ENCODE measurements around the gene CWC27. TPM values are rescaled to one million over a fixed set of nuclear protein-coding genes. Genes with fewer than 3 reads are reported as not detected.
A peak's percentile ranks its signal among the peaks of the same experiment; 100 is the strongest.

The CWC27 gene
- polyA plus RNA-seq, 2 donors: 11.9 to 12.6 TPM

GRCh38 chr5:65026816-65027548, 258.3 kb downstream of the CWC27 start:
- H3K9me3 ChIP-seq (ENCODE audit: control insufficient read depth in 2 of 2, insufficient read depth in 1 of 2, low read depth in 1 of 2, low read length in 1 of 2): no peaks in the 10 kb centered on the region
- H3K4me3 ChIP-seq (ENCODE audit: low read depth in 1 of 2, low read length in 2 of 2): no peak overlapping the region
- H3K27me3 ChIP-seq (ENCODE audit: control insufficient read depth in 1 of 2, insufficient read depth in 2 of 2, low read length in 2 of 2): no peaks in the 10 kb centered on the region
- 66 to 78% methylated on average over 3 of the region's 3 CpGs for WGBS, 2 donors
- H3K36me3 ChIP-seq (ENCODE audit: control insufficient read depth in 2 of 2, insufficient read depth in 2 of 2, low read length in 1 of 2): no peaks in the 10 kb centered on the region
- no peak overlapping the region for H3K27ac ChIP-seq (ENCODE audit: low read depth in 2 of 2, low read length in 1 of 2)
- no peaks in the 10 kb centered on the region for H3K4me1 ChIP-seq (ENCODE audit: control insufficient read depth in 2 of 2, insufficient read depth in 2 of 2, low read length in 1 of 2)

- Histone ChIP-seq H3K4me3 (ENCODE audit: low read depth in 1 of 2, low read length in 2 of 2) (no peak overlapping the region), H3K27ac (ENCODE audit: low read depth in 2 of 2, low read length in 1 of 2) (no peak overlapping the region), H3K9me3 (ENCODE audit: control insufficient read depth in 2 of 2, insufficient read depth in 1 of 2, low read depth in 1 of 2, low read length in 1 of 2) (no peaks in the 10 kb centered on the region), H3K27me3 (ENCODE audit: control insufficient read depth in 1 of 2, insufficient read depth in 2 of 2, low read length in 2 of 2) (no peaks in the 10 kb centered on the region), H3K4me1 (ENCODE audit: control insufficient read depth in 2 of 2, insufficient read depth in 2 of 2, low read length in 1 of 2) (no peaks in the 10 kb centered on the region), H3K36me3 (ENCODE audit: control insufficient read depth in 2 of 2, insufficient read depth in 2 of 2, low read length in 1 of 2) (no peaks in the 10 kb centered on the region)
- WGBS, 2 donors: 93 to 100% methylated on average over 1 of the region's 1 CpG
Measured at GRCh38 chr5:65029178-65029577, 260.4 kb downstream of the CWC27 start.

- Histone ChIP-seq H3K27me3 (ENCODE audit: control insufficient read depth in 1 of 2, insufficient read depth in 2 of 2, low read length in 2 of 2) (no peaks in the 10 kb centered on the region), H3K9me3 (ENCODE audit: control insufficient read depth in 2 of 2, insufficient read depth in 1 of 2, low read depth in 1 of 2, low read length in 1 of 2) (no peaks in the 10 kb centered on the region), H3K4me1 (ENCODE audit: control insufficient read depth in 2 of 2, insufficient read depth in 2 of 2, low read length in 1 of 2) (peaks cover 2 to 3% of the 10 kb centered on the region in 2 donors), H3K4me3 (ENCODE audit: low read depth in 1 of 2, low read length in 2 of 2) (no peak overlapping the region), H3K27ac (ENCODE audit: low read depth in 2 of 2, low read length in 1 of 2) (no peak overlapping the region), H3K36me3 (ENCODE audit: control insufficient read depth in 2 of 2, insufficient read depth in 2 of 2, low read length in 1 of 2) (no peaks in the 10 kb centered on the region)
Measured at GRCh38 chr5:65030056-65030455, 261.3 kb downstream of the CWC27 start.

DNA sequence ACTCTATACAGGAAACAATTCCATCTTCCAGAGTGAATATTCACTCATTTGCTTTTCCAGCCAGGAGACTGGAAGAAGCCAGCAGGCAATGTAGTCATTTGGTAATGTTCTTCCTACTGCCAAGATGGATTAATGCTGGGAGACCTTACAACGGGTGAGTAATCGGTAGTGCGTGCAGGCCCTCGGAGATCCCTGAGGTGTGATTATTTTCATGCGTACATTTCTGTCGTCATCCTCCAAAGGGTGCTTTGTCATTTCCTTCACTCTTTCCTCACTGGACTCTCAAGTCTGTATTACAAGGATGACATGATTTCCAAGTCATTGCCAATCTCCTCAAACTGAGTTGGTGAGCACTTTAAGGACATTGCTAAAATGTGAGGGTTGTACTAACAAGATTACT, 263.5 kb downstream of the CWC27 start:
- H3K27ac ChIP-seq (ENCODE audit: low read depth in 2 of 2, low read length in 1 of 2): no peak overlapping the region
- H3K4me3 ChIP-seq (ENCODE audit: low read depth in 1 of 2, low read length in 2 of 2): no peak overlapping the region
- H3K4me1 ChIP-seq (ENCODE audit: control insufficient read depth in 2 of 2, insufficient read depth in 2 of 2, low read length in 1 of 2): peaks cover 2 to 3% of the 10 kb centered on the region in 2 donors
- no peaks in the 10 kb centered on the region for H3K9me3 ChIP-seq (ENCODE audit: control insufficient read depth in 2 of 2, insufficient read depth in 1 of 2, low read depth in 1 of 2, low read length in 1 of 2)
- 64 to 76% methylated on average over 6 of the region's 6 CpGs for WGBS, 2 donors
- H3K27me3 ChIP-seq (ENCODE audit: control insufficient read depth in 1 of 2, insufficient read depth in 2 of 2, low read length in 2 of 2): no peaks in the 10 kb centered on the region
- H3K36me3 ChIP-seq (ENCODE audit: control insufficient read depth in 2 of 2, insufficient read depth in 2 of 2, low read length in 1 of 2): no peaks in the 10 kb centered on the region

DNA sequence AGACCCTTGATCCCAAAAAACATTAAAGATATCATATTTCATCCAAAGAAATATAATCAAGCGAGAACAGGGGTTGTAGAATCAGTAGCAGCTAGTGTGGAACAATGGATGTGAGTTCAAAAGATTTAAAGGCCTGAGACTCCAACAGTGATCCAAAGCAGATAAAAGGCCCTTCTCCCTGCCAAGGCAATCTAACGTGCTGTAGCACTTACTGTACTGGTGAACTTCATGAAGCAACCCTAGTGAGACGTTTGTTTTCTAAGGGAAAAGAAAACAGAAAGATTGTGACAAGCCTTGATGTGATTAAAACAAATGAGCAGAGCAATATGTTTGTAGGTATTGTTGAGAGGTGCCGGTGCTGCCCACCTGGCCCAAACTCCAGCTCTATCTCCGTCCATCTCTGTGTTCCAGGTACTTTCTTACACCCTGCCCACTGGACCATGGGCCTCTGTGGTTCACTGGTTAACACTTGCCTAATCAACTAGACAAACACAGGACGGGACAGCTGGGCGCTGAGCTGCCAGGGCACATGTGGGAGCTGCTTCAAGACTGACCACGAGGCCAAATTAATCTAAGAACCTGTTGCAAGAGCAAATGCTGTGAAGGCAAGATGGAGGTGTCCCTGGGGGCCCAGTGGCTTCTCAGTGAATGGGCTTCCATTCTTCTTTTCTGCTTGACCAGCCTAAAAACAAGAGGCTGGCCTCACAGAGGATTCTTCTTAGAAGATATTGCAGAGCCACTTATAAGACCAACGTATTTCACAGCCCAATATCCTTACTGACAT, 265.5 kb downstream of the CWC27 start:
- H3K4me1 ChIP-seq (ENCODE audit: control insufficient read depth in 2 of 2, insufficient read depth in 2 of 2, low read length in 1 of 2): peaks cover 2 to 3% of the 10 kb centered on the region in 2 donors
- H3K36me3 ChIP-seq (ENCODE audit: control insufficient read depth in 2 of 2, insufficient read depth in 2 of 2, low read length in 1 of 2): no peaks in the 10 kb centered on the region
- no peaks in the 10 kb centered on the region for H3K27me3 ChIP-seq (ENCODE audit: control insufficient read depth in 1 of 2, insufficient read depth in 2 of 2, low read length in 2 of 2)
- WGBS, 2 donors: 80 to 89% methylated on average over 9 of the region's 9 CpGs
- no peak overlapping the region for H3K4me3 ChIP-seq (ENCODE audit: low read depth in 1 of 2, low read length in 2 of 2)
- H3K27ac ChIP-seq (ENCODE audit: low read depth in 2 of 2, low read length in 1 of 2): no peak overlapping the region
- no peaks in the 10 kb centered on the region for H3K9me3 ChIP-seq (ENCODE audit: control insufficient read depth in 2 of 2, insufficient read depth in 1 of 2, low read depth in 1 of 2, low read length in 1 of 2)

- peaks cover 2 to 3% of the 10 kb centered on the region in 2 donors for H3K4me1 ChIP-seq (ENCODE audit: control insufficient read depth in 2 of 2, insufficient read depth in 2 of 2, low read length in 1 of 2)
- no peaks in the 10 kb centered on the region for H3K9me3 ChIP-seq (ENCODE audit: control insufficient read depth in 2 of 2, insufficient read depth in 1 of 2, low read depth in 1 of 2, low read length in 1 of 2)
- no peaks in the 10 kb centered on the region for H3K36me3 ChIP-seq (ENCODE audit: control insufficient read depth in 2 of 2, insufficient read depth in 2 of 2, low read length in 1 of 2)
- H3K27ac ChIP-seq (ENCODE audit: low read depth in 2 of 2, low read length in 1 of 2): peak overlapping the region; percentile 92 to 94
- peak overlapping the region in 1 of 2 donors; percentile 56 for H3K4me3 ChIP-seq (ENCODE audit: low read depth in 1 of 2, low read length in 2 of 2)
- 59 to 62% methylated on average over 14 of the region's 14 CpGs for WGBS, 2 donors
- no peaks in the 10 kb centered on the region for H3K27me3 ChIP-seq (ENCODE audit: control insufficient read depth in 1 of 2, insufficient read depth in 2 of 2, low read length in 2 of 2)
Measured at GRCh38 chr5:65034813-65035209, 266.1 kb downstream of the CWC27 start.

- WGBS, 2 donors: 1 to 2% methylated on average over 67 to 68 of the region's 68 CpGs
- peak overlapping the region; percentile 56 to 70 for H3K4me3 ChIP-seq (ENCODE audit: low read depth in 1 of 2, low read length in 2 of 2)
- H3K9me3 ChIP-seq (ENCODE audit: control insufficient read depth in 2 of 2, insufficient read depth in 1 of 2, low read depth in 1 of 2, low read length in 1 of 2): no peaks in the 10 kb centered on the region
- H3K27ac ChIP-seq (ENCODE audit: low read depth in 2 of 2, low read length in 1 of 2): peak overlapping the region; percentile 92 to 94
- H3K4me1 ChIP-seq (ENCODE audit: control insufficient read depth in 2 of 2, insufficient read depth in 2 of 2, low read length in 1 of 2): peaks cover 2 to 3% of the 10 kb centered on the region in 2 donors
- H3K36me3 ChIP-seq (ENCODE audit: control insufficient read depth in 2 of 2, insufficient read depth in 2 of 2, low read length in 1 of 2): no peaks in the 10 kb centered on the region
- no peaks in the 10 kb centered on the region for H3K27me3 ChIP-seq (ENCODE audit: control insufficient read depth in 1 of 2, insufficient read depth in 2 of 2, low read length in 2 of 2)
Measured at GRCh38 chr5:65035211-65036206, 266.8 kb downstream of the CWC27 start.

DNA sequence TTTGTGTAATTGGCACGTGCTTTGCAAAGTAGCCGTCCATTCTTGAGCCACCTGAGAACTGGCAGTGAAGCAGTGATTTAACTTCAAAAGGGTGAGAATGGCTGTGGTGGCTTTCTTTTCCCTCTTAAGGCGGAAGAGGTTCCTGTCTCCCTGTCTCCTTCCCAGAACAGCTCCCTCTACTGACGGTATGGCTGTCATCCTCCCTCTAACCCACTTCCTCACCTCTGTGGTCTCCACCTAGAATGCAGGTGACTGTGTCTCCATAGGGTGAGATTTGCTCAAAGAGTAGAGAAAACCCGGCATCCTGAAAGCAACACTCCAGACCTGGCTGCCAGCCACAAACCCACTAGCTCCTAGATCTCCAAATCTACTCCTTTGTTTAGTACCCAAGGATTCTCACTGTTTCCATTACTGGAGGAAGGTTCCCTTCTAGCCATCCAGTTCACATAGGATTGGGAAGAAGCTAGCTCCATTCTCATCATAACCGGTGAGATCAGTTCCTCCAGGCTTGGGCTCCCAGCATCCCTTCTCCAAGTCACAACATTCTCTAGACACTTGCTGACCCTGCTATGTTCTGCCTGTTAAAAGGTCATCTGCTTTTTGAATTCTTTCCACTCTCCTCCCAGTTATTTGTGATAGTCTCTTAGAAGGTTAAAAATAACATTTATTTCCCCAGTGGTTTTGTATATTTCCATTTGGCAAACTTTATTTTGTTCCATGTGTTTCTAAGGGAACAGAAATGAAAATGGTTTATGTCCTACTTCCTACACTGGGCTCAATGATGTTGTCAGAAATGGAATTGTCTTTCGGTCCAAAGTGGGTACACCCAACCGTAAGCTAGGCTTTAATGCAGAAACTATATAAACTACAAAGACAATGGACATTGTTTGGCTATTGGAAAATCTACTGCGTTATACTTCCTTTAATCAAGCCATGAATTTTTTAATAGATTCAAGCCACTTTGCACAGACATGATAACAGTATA, 269.4 kb downstream of the CWC27 start:
- no peaks in the 10 kb centered on the region for H3K9me3 ChIP-seq (ENCODE audit: control insufficient read depth in 2 of 2, insufficient read depth in 1 of 2, low read depth in 1 of 2, low read length in 1 of 2)

More for the DNA sequence above, 269.4 kb downstream of the CWC27 start:
- no peak overlapping the region for H3K4me3 ChIP-seq (ENCODE audit: low read depth in 1 of 2, low read length in 2 of 2)
- WGBS, 2 donors: 65 to 69% methylated on average over 9 of the region's 9 CpGs
- no peaks in the 10 kb centered on the region for H3K36me3 ChIP-seq (ENCODE audit: control insufficient read depth in 2 of 2, insufficient read depth in 2 of 2, low read length in 1 of 2)
- H3K27ac ChIP-seq (ENCODE audit: low read depth in 2 of 2, low read length in 1 of 2): peak overlapping the region in 1 of 2 donors; percentile 24
- H3K27me3 ChIP-seq (ENCODE audit: control insufficient read depth in 1 of 2, insufficient read depth in 2 of 2, low read length in 2 of 2): no peaks in the 10 kb centered on the region
- peaks cover 2 to 3% of the 10 kb centered on the region in 2 donors for H3K4me1 ChIP-seq (ENCODE audit: control insufficient read depth in 2 of 2, insufficient read depth in 2 of 2, low read length in 1 of 2)
